Left hindlimb (tissue), 1 donor: Measurements from ENCODE around the gene TBC1D3.
"Not testable (repeated sequence)": the region's sequence is repeated elsewhere in the genome, so short reads cannot be mapped to it uniquely, and the experiment has no call there.

Experiments used
- DNase-seq: peaks from one replicate; pipeline ENCODE4 v3.0.0-alpha.2; 2018

The TBC1D3 gene

DNA sequence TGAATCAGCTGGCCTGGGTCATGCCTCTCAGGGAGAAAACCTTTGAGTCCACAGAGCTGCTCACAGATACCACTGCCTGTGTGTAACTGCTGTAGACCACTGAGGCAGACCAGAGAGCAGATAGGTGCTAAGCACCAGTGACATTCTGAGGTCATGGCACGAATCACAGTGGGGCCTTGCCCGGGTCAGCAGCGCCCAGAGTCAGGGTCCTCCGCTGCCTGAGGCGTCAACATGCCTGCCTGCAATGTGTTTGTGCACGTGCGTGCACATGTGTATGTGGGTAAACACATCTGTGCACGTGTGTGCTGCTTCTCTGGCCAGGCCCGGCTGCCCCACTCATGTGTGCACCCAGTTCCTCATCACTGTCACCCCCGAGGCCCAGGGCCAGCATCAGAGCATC, at the start of gene TBC1D3:
Gene TBC1D3 (minus strand): TSS at position 101 of the 400 bp plus-strand sequence. CDS start 1,526 bp downstream, outside the sequence.
- DNase-seq = not testable (repeated sequence)

DNA sequence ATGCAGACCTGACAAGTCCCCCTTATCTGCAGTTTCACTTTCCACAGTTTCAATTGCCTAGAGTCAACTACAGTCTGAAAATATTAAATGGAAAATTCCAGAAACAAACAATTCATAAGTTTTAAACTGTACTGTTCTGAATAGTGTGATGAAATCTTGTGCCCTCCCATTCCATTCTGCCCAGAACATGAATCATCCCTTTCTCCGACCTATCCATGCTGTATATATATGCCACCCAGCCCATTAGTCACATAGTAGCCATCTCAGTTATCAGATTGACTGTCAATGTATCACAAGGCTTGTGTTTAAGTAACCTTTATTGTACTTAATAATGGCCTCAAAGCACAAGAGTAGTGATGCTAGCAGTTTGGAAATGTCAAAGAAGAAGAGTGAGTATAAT, 40.4 kb upstream of the TBC1D3 start:
- DNase-seq = not testable (repeated sequence)

DNA sequence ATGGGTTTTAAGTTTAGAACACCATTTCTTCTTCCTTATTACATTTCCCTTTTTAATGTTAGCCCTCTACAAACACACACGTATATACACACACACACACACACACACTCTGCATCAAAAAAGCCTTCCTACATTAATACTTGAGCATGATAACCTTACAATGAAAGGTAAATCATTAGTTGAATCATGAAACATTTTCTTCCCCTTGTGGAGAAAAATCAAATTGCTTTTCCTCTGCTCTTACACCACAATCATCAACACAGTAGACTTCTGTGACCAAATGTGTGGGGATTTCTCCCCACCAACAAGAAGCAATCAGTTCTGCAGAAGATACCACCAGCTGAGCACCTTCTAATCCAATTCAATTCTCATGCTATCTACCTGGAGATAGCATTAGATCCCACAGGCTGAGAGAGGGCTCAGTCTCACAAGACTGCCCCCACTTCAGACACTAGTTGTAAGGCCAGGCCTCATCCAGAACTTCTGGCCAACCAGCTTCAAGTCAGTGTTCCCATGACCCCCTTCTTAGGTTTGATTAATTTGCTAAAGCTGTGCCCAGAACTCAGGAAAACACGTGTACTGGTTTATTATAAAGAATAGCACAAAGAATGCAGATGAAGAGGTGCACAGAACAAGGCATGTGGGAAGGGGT, 33.6 kb upstream of the TBC1D3 start:
- DNase-seq = not testable (repeated sequence)

DNA sequence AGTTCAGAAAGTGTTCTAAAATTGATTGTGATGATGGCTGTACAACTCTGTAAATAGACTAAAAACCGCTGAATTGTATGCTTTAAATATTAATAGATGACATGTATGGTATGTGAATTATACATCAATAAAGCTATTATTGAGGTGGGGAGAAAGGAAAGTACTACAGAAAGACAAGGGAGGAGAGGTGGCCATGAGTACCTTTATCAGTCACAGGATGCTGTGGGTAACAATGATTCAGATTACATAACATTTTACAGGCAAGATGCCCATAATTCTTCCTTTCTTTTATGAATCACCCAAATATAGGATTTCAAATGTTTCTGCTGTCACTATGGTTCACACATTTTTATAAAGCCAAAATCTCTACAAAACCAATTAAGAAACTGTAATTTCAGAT, 28.5 kb upstream of the TBC1D3 start:
- DNase-seq = not testable (repeated sequence)

DNA sequence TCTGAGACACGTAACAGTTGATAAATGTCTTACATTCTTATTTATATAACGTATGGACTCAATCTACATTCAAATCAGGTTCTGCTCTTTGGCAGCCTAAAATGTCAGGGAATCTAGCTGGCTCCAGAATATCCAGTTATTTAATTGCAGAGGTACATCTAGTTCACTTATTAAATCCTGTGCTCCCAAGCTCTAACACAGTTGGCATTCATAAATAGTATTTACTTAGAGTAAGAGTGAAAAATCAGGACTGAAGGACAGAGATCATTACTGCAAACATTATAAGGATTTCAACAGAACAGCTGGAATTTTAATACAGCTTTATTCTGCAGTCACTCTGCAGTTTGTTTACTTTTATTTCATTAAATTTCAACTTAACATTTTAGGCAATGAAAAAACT, 7.9 kb upstream of the TBC1D3 start:
- not testable (repeated sequence) for DNase-seq

DNA sequence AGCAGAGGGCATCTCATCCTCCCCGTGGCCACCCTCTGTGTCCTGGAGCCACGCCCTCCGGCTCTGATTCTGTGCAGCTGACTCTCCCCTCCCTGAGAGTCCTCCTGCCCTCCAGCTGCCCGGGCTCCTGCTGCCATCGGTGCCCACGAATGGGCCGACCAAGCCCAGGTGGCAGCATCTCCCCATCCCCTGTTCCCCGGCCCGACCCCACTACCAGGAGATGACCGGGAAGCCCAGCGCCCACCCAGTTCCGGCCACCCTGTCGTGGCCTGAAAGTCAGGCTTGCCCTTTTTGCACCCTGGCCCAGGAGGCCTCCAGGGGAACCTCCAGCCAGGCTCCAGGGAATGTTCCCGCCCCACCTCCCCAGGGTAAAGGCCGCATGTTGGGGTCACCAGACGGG, 57.5 kb downstream of the TBC1D3 start:
- DNase-seq = not testable (repeated sequence)
